Omental fat pad (tissue), 4 donors: ENCODE measurements around the gene GALNT12. TPM values are rescaled to one million over a fixed set of nuclear protein-coding genes. Genes with fewer than 3 reads are reported as not detected.
A peak's percentile ranks its signal among the peaks of the same experiment; 100 is the strongest.

ENCODE experiments used
- ATAC-seq: fragments of 150-250 bp; one replicate; pipeline ENCODE4 v1.9.1; 2016; ENCODE audit warnings: mild to moderate bottlenecking, moderate library complexity; ENCODE audit not compliant: low FRiP score
- DNase-seq: peaks from one replicate; pipeline ENCODE4 v3.0.0-alpha.2; 2019; ENCODE audit warnings: low spot score
- total RNA-seq, 4 donors: library from RNA; depleted of rRNA; stranded (reverse); fragments of >200 nt; gene quantifications; one replicate each; pipeline ENCODE4 v1.1.0, GENCODE V29; 2016
- TF ChIP-seq, protein P1 (sequence below), 3 donors: fragments of 450-650 bp; IDR thresholded peaks; one replicate each; pipeline ENCODE4 v1.5.1; 2016 to 2017; ENCODE audit warnings: antibody characterized with exemption in 3 of 3, mild to moderate bottlenecking in 3 of 3, moderate library complexity in 2 of 3

GALNT12 gene
- total RNA-seq, 4 donors from 2014 or later = 1.6 to 6.6 (median 4.5) TPM

DNA sequence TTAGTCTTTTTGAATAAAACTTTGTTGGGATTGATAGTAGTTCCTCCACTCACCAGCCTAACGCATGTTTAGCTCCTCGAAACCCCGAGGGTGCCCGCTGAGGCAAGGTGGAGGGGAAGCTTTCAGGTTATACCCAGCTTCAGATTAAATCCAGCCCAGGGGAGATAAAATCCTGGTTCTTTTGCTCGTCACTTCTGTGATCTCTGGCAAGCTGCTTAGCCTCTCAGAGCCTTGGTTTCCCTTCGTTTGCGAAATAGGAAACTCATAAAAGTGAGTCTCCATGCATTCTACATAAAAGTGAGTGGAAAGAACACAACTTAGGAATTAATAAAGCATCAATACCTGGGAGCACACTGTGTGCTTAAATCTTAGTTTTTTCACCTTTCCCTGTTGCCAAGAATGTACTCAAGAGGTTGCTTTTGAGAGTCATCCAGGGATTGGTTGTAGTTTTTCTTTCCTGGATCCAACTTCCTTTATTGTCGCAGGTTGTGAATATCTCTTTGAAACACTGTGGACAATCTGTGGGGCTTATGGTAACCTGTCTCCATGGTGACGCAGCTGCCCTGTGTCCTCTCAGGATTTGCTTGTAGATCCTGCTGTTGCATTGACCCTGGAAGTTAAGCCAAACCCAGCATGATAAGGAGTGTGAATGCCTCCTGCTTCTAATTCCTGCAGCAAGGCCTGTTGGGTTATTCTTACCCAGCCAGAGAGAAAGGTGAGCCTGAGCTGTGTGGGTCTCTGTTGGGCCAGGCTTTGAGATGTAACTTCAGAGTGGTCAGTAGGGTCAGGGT is 2.0 kb downstream of the GALNT12 start:
- ATAC-seq (no peak), DNase-seq (no peak)
- TF ChIP-seq, protein P1, sequence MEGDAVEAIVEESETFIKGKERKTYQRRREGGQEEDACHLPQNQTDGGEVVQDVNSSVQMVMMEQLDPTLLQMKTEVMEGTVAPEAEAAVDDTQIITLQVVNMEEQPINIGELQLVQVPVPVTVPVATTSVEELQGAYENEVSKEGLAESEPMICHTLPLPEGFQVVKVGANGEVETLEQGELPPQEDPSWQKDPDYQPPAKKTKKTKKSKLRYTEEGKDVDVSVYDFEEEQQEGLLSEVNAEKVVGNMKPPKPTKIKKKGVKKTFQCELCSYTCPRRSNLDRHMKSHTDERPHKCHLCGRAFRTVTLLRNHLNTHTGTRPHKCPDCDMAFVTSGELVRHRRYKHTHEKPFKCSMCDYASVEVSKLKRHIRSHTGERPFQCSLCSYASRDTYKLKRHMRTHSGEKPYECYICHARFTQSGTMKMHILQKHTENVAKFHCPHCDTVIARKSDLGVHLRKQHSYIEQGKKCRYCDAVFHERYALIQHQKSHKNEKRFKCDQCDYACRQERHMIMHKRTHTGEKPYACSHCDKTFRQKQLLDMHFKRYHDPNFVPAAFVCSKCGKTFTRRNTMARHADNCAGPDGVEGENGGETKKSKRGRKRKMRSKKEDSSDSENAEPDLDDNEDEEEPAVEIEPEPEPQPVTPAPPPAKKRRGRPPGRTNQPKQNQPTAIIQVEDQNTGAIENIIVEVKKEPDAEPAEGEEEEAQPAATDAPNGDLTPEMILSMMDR (IDR thresholded peaks at IDR 0.05) = no peak

DNA sequence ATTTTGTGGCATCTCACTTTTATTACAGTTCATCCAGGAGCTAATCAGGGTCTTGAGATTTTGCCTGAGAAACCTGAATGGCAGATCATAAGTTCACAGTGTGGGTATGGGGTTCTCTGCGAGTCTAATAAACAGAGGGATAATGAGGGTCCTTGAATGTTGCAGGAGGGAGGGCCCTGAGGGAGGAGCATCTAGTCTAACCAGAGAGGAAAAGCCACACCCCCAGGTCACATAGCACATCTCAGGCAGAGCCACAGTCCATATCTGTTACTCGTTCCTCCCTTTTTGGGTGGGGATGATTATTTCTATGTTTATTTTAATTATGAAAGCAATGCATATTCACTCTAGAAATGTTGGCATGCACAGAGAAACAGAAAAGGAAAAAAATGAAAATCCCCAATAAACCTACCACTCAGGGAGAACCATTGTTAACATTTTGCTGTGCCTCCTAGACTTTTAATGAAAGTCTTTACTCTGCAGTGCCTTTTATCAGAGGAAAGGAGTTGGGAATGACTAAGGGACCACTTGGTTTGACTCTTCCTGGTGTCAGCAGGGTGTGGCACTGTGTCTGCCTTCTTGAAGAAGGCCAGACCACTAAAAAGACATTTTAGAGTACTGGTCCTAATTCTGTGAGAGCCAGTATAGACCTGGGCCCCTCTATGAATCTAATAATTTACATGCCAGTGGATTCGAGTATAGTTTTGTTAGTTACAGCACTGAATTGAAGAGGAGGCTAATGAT is 2.8 kb downstream of the GALNT12 start:
- DNase-seq (no peak), ATAC-seq (no peak)
- TF ChIP-seq, protein P1 (IDR thresholded peaks at IDR 0.05) = no peak

DNA sequence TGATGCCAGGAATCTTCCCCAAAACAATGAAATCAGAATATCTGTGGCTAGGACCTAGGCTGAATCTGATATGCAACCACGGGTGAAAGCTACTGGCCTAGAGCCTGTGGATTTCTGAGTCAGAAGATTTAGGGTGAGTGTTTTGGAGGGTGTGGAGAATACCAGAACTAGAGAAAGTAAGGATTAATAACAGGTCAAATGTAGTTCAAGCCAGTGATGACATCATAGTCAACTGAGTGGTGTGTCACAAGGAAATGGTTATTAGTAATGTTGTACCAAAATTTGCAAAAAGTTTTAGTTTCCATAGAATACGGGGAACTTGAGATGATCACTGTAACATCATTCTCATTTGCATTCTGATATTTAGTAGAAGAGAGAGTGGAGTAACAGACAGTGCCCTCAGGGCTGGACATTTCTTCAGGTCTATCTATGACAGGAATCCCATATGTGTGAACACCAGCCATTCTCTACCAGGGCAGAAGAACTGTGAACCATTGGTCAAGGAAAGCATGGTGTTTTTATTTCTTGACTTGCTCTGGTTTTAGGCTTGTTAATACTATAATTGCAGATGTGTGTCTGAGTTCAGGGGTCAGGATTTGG is 3.7 kb downstream of the GALNT12 start:
- DNase-seq (no peak), ATAC-seq (peak; percentile 76)
- TF ChIP-seq, protein P1 (IDR thresholded peaks at IDR 0.05) = no peak

DNA sequence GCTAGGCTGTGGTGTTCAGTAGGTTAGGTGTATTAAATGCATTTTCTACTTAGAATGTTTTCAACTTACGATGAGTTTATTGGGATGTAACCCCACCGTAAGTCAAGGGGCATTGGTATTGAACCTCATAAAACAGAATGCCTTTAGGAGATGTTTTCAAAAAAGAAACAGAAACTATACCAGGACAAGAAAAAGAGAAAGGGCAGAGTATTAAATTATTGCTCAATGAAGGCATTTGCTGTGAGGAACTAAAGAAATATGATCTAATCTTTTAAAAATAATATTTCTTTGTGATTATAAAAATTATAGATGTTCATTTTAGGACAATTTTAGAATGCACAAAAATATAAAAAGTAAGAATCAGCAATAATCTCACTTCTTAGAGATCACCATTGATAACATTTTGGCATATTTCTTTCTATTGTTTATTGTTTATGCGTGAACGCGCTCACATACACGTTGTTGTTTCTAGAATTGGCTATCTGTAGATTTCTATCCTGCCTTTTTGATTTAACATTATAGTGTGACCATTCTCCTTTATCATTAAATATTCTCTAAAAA is 8.0 kb downstream of the GALNT12 start:
- no peak for DNase-seq
- TF ChIP-seq, protein P1 (IDR thresholded peaks at IDR 0.05) = no peak
- ATAC-seq = no peak

DNA sequence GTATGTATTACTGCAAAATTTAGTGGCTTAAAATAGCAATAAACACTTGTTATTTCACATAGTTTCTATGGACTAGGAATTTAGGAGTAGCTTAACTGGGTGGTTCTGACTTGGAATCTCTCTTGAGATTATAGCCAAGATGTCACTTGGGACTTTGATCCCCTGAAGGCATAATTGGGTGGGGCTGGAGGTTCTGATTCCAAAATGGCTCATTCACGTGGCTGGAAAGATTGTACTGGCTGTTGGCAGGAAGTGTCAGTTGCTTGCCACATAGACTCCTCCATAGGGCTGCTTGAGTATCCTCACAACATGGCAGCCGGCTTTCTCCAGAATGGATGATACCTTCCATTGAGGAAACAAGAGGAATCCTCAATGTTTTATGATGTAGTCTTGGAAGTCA is 11.3 kb downstream of the GALNT12 start:
- ATAC-seq = no peak
- TF ChIP-seq, protein P1 (IDR thresholded peaks at IDR 0.05) = no peak
- DNase-seq = no peak

DNA sequence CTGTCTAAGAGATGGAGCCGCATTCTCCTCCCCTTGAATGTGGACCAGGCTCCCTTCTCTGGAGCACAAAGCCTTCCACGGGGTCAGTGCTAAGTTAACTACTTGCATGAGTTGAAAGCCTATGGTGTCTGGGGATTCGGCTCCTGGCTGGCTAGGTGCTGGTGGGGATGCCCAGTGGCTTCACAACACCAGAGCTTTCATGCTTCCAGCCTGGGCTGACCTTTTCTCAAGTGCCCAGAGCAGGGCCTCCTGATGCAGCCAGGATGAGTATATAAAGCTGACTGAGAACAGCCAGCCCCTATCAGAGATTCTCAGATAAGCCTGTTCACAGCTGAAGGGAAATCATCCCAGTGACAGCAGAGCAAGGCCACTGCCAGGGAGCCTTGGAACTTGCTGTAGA is 11.8 kb downstream of the GALNT12 start:
- no peak for ATAC-seq
- TF ChIP-seq, protein P1 (IDR thresholded peaks at IDR 0.05) = no peak
- DNase-seq = no peak
